Stimulated activated CD8-positive, alpha-beta memory T cell treated with anti-CD3 and anti-CD28 coated beads, Interleukin-4, amount 100 ng/mL, for 4 hours (primary cell): ENCODE measurements around the gene NQO1.
A peak's percentile ranks its signal among the peaks of the same experiment; 100 is the strongest.
"Not testable (repeated sequence)": the region's sequence is repeated elsewhere in the genome, so short reads cannot be mapped to it uniquely, and the experiment has no call there.

Source experiments
- DNase-seq, 2 donors: peaks; one replicate each; pipeline ENCODE4 v3.0.0-alpha.2; 2020; ENCODE audit warnings: low read depth in 2 of 2, low spot score in 1 of 2

Gene NQO1

GRCh38 chr16:69726313-69727060 is at the start of gene NQO1:
NQO1 (minus strand) TSS chr16:69726560; CDS start chr16:69726439, 121 bp downstream.
- DNase-seq, result peak; percentile 63 to 72

- DNase-seq, result no peak
Observed at GRCh38 chr16:69775563-69775962, 49.2 kb upstream of the NQO1 start.

GRCh38 chr16:69773260-69773947 is 47.0 kb upstream of the NQO1 start:
- no peak for DNase-seq

GRCh38 chr16:69771651-69771967 is 45.2 kb upstream of the NQO1 start:
- no peak for DNase-seq

- DNase-seq, result no peak
Observed at GRCh38 chr16:69769404-69769803, 43.0 kb upstream of the NQO1 start.

GRCh38 chr16:69768666-69769065 is 42.3 kb upstream of the NQO1 start:
- DNase-seq, result no peak

- DNase-seq, result no peak
Observed at GRCh38 chr16:69767459-69768229, 41.3 kb upstream of the NQO1 start.

GRCh38 chr16:69763599-69763942 is 37.2 kb upstream of the NQO1 start:
- no peak for DNase-seq

- DNase-seq, result no peak
Observed at GRCh38 chr16:69762814-69763598, 36.6 kb upstream of the NQO1 start.

- peak; percentile 41 to 69 for DNase-seq
Observed at GRCh38 chr16:69761983-69762813, 35.8 kb upstream of the NQO1 start, which contains the start of gene WWP2. WWP2 (plus strand) TSS chr16:69762332; CDS start chr16:69787011, 24,679 bp downstream.

- not testable (repeated sequence) for DNase-seq
Observed at GRCh38 chr16:69757375-69757774, 31.0 kb upstream of the NQO1 start.

GRCh38 chr16:69756705-69757104 is 30.3 kb upstream of the NQO1 start:
- no peak for DNase-seq

- peak; percentile 87 to 96 for DNase-seq
Observed at GRCh38 chr16:69754469-69755310, 28.3 kb upstream of the NQO1 start, which contains the start of gene NOB1. NOB1 (minus strand) TSS chr16:69754926; CDS start chr16:69754910, 16 bp downstream.

- no peak for DNase-seq
Observed at GRCh38 chr16:69754143-69754468, 27.7 kb upstream of the NQO1 start.

- DNase-seq, result no peak
Observed at GRCh38 chr16:69748694-69749345, 22.5 kb upstream of the NQO1 start.

- DNase-seq, result no peak
Observed at GRCh38 chr16:69747115-69747514, 20.8 kb upstream of the NQO1 start.

- DNase-seq, result no peak
Observed at GRCh38 chr16:69745959-69746358, 19.6 kb upstream of the NQO1 start.

- no peak for DNase-seq
Observed at GRCh38 chr16:69745232-69745612, 18.9 kb upstream of the NQO1 start.
